Neural cell (in vitro differentiated cells): Measurements from ENCODE around the gene TLL2. TPM values are rescaled to one million over a fixed set of nuclear protein-coding genes. Genes with fewer than 3 reads are reported as not detected.

Experiments used
- H2AFZ ChIP-seq: fragments of 200-600, 300-800 bp; sonication (generic), shearing (Covaris generic); 2 replicates; pipeline ENCODE4 v1.6.0; 2014; ENCODE audit warnings: low read depth, mild to moderate bottlenecking, antibody characterized with exemption, low read length, moderate library complexity
- H3F3A ChIP-seq: fragments of 200-600 bp; shearing (Covaris generic); 2 replicates; pipeline ENCODE4 v1.6.1; 2016; ENCODE audit warnings: mild to moderate bottlenecking, moderate library complexity, mixed read lengths, antibody characterized with exemption, low read length; ENCODE audit not compliant: insufficient read depth, poor library complexity, severe bottlenecking
- H3K27ac ChIP-seq: fragments of 200-600, 300-800 bp; sonication (generic), shearing (Covaris generic); 2 replicates; pipeline ENCODE4 v1.5.1; 2014; ENCODE audit warnings: mild to moderate bottlenecking, low read length, moderate library complexity
- H3K27me3 ChIP-seq: fragments of 300-800, 200-600 bp; sonication (generic), shearing (Covaris generic); 2 replicates; pipeline ENCODE4 v1.6.0; 2014; ENCODE audit warnings: mild to moderate bottlenecking, low read depth, low read length, moderate library complexity; ENCODE audit not compliant: insufficient read depth
- H3K36me3 ChIP-seq: fragments of 300-800, 200-600 bp; sonication (generic), shearing (Covaris generic); 2 replicates; pipeline ENCODE4 v1.5.1; 2014; ENCODE audit warnings: mild to moderate bottlenecking, antibody characterized with exemption, low read length, moderate library complexity; ENCODE audit not compliant: insufficient read depth
- H3K4me2 ChIP-seq: fragments of 300-800, 200-600 bp; sonication (generic), shearing (Covaris generic); 2 replicates; pipeline ENCODE4 v1.6.0; 2014; ENCODE audit warnings: mild to moderate bottlenecking, low read length
- H3K4me3 ChIP-seq: fragments of 300-800, 200-600 bp; sonication (generic), shearing (Covaris generic); 2 replicates; pipeline ENCODE4 v1.5.1; 2014; ENCODE audit warnings: mild to moderate bottlenecking, low read length, moderate library complexity
- H3K79me2 ChIP-seq: fragments of 200-600 bp; shearing (Covaris generic); replicated peaks from 2 replicates; pipeline ENCODE4 v1.6.0; 2014; ENCODE audit warnings: mild to moderate bottlenecking, low read length, moderate library complexity; ENCODE audit not compliant: insufficient read depth
- H3K9ac ChIP-seq: fragments of 300-800, 200-600 bp; sonication (generic), shearing (Covaris generic); 2 replicates; pipeline ENCODE4 v1.6.1; 2016; ENCODE audit warnings: mild to moderate bottlenecking, low read length, mixed read lengths
- H3K9me2 ChIP-seq: fragments of 200-600 bp; shearing (Covaris generic); 2 replicates; pipeline ENCODE4 v1.6.1; 2016; ENCODE audit warnings: mild to moderate bottlenecking, low read length, mixed read lengths; ENCODE audit not compliant: insufficient read depth
- H3K9me3 ChIP-seq: fragments of 200-600, 300-800 bp; sonication (generic), shearing (Covaris generic); 2 replicates; pipeline ENCODE4 v1.6.1; 2016; ENCODE audit warnings: mild to moderate bottlenecking, mixed run types, low read length, moderate library complexity, mixed read lengths
- H4K20me1 ChIP-seq: fragments of 200-600 bp; shearing (Covaris generic); 2 replicates; pipeline ENCODE4 v1.6.1; 2016; ENCODE audit warnings: mild to moderate bottlenecking, mixed run types; ENCODE audit not compliant: insufficient read depth
- CTCF ChIP-seq: fragments of 450-650 bp; IDR thresholded peaks from 2 replicates; pipeline ENCODE4 v1.5.1; 2014; ENCODE audit warnings: antibody characterized with exemption, mild to moderate bottlenecking, moderate library complexity; ENCODE audit not compliant: poor library complexity, severe bottlenecking
- EP300 ChIP-seq: fragments of 450-650 bp; conservative IDR thresholded peaks from 2 replicates; pipeline ENCODE4 v1.6.1; 2014; ENCODE audit warnings: antibody characterized with exemption, mild to moderate bottlenecking, moderate library complexity; ENCODE audit not compliant: poor library complexity, severe bottlenecking
- EZH2 ChIP-seq: fragments of 200-600, 300-800 bp; shearing (Covaris generic), sonication (generic); IDR thresholded peaks from 2 replicates; pipeline ENCODE4 v1.6.1; 2014; ENCODE audit warnings: antibody characterized with exemption, low read length, borderline replicate concordance, mild to moderate bottlenecking; ENCODE audit not compliant: insufficient read depth, poor library complexity, severe bottlenecking
- MXI1 ChIP-seq: fragments of 450-650 bp; conservative IDR thresholded peaks from 2 replicates; pipeline ENCODE4 v1.6.1; 2014; ENCODE audit warnings: antibody characterized with exemption, mild to moderate bottlenecking; ENCODE audit not compliant: poor library complexity, severe bottlenecking
- POLR2AphosphoS5 ChIP-seq: IDR thresholded peaks from 2 replicates; pipeline ENCODE4 v1.6.1; 2012
- RAD21 ChIP-seq: fragments of 450-650 bp; conservative IDR thresholded peaks from 2 replicates; pipeline ENCODE4 v1.6.1; 2014; ENCODE audit warnings: antibody characterized with exemption, mild to moderate bottlenecking, moderate library complexity
- SMC3 ChIP-seq: fragments of 450-650 bp; conservative IDR thresholded peaks from 2 replicates; pipeline ENCODE4 v1.6.1; 2014; ENCODE audit warnings: antibody characterized with exemption, mild to moderate bottlenecking, moderate library complexity; ENCODE audit not compliant: poor library complexity
- TAF1 ChIP-seq: IDR thresholded peaks from 2 replicates; pipeline ENCODE4 v1.6.1; 2012; ENCODE audit warnings: low read depth
- polyA plus RNA-seq: library from polyadenylated mRNA; depleted of rRNA; stranded (reverse); fragments of >200 nt; gene quantifications from 2 replicates; pipeline ENCODE4 v1.2.3, GENCODE V29; 2014
- TF ChIP-seq, protein P1 (sequence below): IDR thresholded peaks from 2 replicates; pipeline ENCODE4 v1.6.1; 2012; ENCODE audit warnings: borderline replicate concordance

TLL2 gene
- polyA plus RNA-seq, 1 donor from 2014 or later, result 0.11 TPM

- Histone ChIP-seq H3K9me2 (no peaks in the 10 kb centered on the region), H3K27ac (no peak overlapping the region), H3K27me3 (peaks cover 50% of the 10 kb centered on the region), H3K9ac (peak overlapping the region; percentile 49), H3F3A (no peaks in the 10 kb centered on the region), H3K79me2 (no peaks in the 10 kb centered on the region), H2AFZ (peak overlapping the region; percentile 8), H4K20me1 (no peaks in the 10 kb centered on the region), H3K9me3 (no peaks in the 10 kb centered on the region), H3K4me2 (peak overlapping the region; percentile 78), H3K4me3 (peak overlapping the region; percentile 89), H3K36me3 (no peaks in the 10 kb centered on the region)
- TF ChIP-seq SMC3, result no peak
- no peak for TF ChIP-seq CTCF
Observed at GRCh38 chr10:96513305-96513697, 425 bp downstream of the TLL2 start.

- Histone ChIP-seq H3K4me3 (peak overlapping the region; percentile 89), H4K20me1 (no peaks in the 10 kb centered on the region), H3K79me2 (no peaks in the 10 kb centered on the region), H3K36me3 (no peaks in the 10 kb centered on the region), H3K9me2 (no peaks in the 10 kb centered on the region), H3K27ac (no peak overlapping the region), H3K9me3 (no peaks in the 10 kb centered on the region), H3K27me3 (peaks cover 50% of the 10 kb centered on the region), H3K9ac (no peak overlapping the region), H3F3A (no peaks in the 10 kb centered on the region), H3K4me2 (peak overlapping the region; percentile 78), H2AFZ (no peak overlapping the region)
- TF ChIP-seq EP300 (no peak), TAF1 (no peak), EZH2 (no peak), SMC3 (no peak), RAD21 (no peak), POLR2AphosphoS5 (no peak), CTCF (no peak), MXI1 (no peak)
- TF ChIP-seq, protein P1, sequence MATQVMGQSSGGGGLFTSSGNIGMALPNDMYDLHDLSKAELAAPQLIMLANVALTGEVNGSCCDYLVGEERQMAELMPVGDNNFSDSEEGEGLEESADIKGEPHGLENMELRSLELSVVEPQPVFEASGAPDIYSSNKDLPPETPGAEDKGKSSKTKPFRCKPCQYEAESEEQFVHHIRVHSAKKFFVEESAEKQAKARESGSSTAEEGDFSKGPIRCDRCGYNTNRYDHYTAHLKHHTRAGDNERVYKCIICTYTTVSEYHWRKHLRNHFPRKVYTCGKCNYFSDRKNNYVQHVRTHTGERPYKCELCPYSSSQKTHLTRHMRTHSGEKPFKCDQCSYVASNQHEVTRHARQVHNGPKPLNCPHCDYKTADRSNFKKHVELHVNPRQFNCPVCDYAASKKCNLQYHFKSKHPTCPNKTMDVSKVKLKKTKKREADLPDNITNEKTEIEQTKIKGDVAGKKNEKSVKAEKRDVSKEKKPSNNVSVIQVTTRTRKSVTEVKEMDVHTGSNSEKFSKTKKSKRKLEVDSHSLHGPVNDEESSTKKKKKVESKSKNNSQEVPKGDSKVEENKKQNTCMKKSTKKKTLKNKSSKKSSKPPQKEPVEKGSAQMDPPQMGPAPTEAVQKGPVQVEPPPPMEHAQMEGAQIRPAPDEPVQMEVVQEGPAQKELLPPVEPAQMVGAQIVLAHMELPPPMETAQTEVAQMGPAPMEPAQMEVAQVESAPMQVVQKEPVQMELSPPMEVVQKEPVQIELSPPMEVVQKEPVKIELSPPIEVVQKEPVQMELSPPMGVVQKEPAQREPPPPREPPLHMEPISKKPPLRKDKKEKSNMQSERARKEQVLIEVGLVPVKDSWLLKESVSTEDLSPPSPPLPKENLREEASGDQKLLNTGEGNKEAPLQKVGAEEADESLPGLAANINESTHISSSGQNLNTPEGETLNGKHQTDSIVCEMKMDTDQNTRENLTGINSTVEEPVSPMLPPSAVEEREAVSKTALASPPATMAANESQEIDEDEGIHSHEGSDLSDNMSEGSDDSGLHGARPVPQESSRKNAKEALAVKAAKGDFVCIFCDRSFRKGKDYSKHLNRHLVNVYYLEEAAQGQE, result no peak
Observed at GRCh38 chr10:96512524-96513304, 1.0 kb downstream of the TLL2 start.
